Activated CD8-positive, alpha-beta memory T cell treated with anti-CD3 and anti-CD28 coated beads, Interleukin-2, amount 10 ng/mL, durations not matched to agents 7 days and 5 days (primary cell): Measurements from ENCODE around the gene RNASE7. TPM values are rescaled to one million over a fixed set of nuclear protein-coding genes. Genes with fewer than 3 reads are reported as not detected.
"Not testable (repeated sequence)": the region's sequence is repeated elsewhere in the genome, so short reads cannot be mapped to it uniquely, and the experiment has no call there.

Source experiments
- ATAC-seq: fragments of 150-1000 bp; cut with Tn5 transposase; one replicate; pipeline ENCODE4 v1.10.0; 2021; ENCODE audit warnings: moderate library complexity
- CTCF ChIA-PET: fragments of 350-600 bp; sonication (Branson Sonifier 250); formaldehyde crosslinking; loops from one replicate; lab custom pipeline; 2021; ENCODE audit warnings: antibody characterized with exemption; lab: Charles Lee
- DNase-seq: peaks from one replicate; pipeline ENCODE4 v3.0.0-alpha.2; 2020
- H3K27ac Mint-ChIP-seq: one replicate; pipeline ENCODE4 v1.8.0; 2021; ENCODE audit warnings: mild to moderate bottlenecking, mixed read lengths
- H3K27me3 Mint-ChIP-seq: one replicate; pipeline ENCODE4 v1.8.0; 2021; ENCODE audit warnings: mixed read lengths
- H3K36me3 Mint-ChIP-seq: one replicate; pipeline ENCODE4 v1.8.0; 2021; ENCODE audit warnings: mild to moderate bottlenecking, mixed read lengths
- H3K4me1 Mint-ChIP-seq: one replicate; pipeline ENCODE4 v1.8.0; 2021; ENCODE audit warnings: mixed read lengths
- H3K4me3 Mint-ChIP-seq: one replicate; pipeline ENCODE4 v1.8.0; 2021; ENCODE audit warnings: mild to moderate bottlenecking, moderate library complexity, mixed read lengths
- H3K9me3 Mint-ChIP-seq: one replicate; pipeline ENCODE4 v1.8.0; 2022; ENCODE audit warnings: low read depth, mixed read lengths
- total RNA-seq, 2 experiments: library from RNA; stranded (reverse); gene quantifications; one replicate each; pipeline ENCODE4 v1.2.3, GENCODE V29; 2021

Gene RNASE7, protein sequence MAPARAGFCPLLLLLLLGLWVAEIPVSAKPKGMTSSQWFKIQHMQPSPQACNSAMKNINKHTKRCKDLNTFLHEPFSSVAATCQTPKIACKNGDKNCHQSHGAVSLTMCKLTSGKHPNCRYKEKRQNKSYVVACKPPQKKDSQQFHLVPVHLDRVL
- not detected for total RNA-seq

DNA sequence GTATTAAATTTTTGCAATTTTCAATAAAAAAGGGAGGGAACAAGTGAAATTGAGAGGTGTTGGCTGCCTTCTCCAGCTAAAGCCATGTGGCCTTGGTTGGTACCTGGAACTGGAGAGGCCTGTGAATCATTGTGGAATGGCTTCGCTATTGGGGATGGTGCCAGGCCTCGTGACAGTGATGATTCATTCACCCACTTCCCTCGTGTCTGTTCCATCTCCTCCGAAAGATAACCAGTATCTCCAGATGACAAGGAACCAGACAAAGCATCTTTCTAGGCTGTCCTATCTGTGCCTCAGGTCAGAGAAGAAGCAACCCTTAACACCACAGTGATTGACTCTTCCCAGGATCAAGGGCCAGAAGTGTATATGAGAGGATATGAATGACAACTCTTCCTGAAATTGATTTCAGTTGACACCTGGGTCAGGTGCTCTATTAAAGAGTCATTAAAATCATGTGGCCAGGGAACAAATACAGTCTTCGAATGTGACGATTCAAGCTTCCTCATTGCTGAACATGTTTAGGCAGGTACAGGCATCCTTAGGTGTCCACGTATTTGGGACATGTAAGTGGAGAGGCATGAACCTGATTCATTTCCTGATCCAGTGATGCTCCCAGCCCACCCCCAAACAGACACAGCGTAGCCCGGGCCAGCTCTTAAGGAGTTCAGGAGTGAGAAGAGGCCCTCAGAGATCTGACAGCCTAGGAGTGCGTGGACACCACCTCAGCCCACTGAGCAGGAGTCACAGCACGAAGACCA lies at the start of gene RNASE7:
Gene RNASE7 (plus strand): TSS at position 687 of the 758 bp plus-strand sequence. CDS start 631 bp downstream, outside the sequence.
- no peak within 1 kb of the TSS for H3K4me3 Mint-ChIP-seq
- no peaks in the 10 kb centered on the region for H3K4me1 Mint-ChIP-seq
- no peaks in the 10 kb centered on the region for H3K36me3 Mint-ChIP-seq
- ATAC-seq (no peak), DNase-seq (no peak)
- H3K9me3 Mint-ChIP-seq: no peaks in the 10 kb centered on the region
- CTCF ChIA-PET: interaction anchor here (1.2 to 4.0 kb wide), 2 partner anchors 28 to 71 kb away, joined by 4 to 96 read pairs; no protein-coding TSS in a partner anchor
- H3K27me3 Mint-ChIP-seq: peaks cover 30% of the 10 kb centered on the region
- H3K27ac Mint-ChIP-seq: no peak within 1 kb of the TSS

DNA sequence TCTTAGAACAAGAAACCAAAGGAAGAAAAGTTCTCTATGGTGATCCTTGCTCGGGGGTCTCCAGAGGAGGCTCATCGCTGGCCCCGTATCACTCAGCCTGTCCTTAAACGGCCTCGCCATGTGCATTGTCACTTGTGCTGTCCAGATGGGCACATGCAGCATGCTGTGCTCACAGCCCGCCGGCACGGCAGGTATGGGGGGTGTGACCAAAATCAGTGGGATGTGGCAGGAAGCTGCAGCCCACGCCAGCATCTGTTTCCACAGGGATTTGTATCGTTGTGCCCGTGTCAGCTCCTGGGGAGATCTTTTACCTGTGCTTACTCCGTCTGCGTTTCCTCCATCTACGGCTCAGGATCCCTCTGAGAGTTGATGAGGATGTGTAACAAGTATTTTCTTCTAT lies 45.6 kb upstream of the RNASE7 start:
- Mint-ChIP-seq H3K27ac (no peak overlapping the region), H3K4me1 (peaks cover 21% of the 10 kb centered on the region), H3K36me3 (peaks cover 44% of the 10 kb centered on the region), H3K9me3 (no peaks in the 10 kb centered on the region), H3K4me3 (no peak overlapping the region), H3K27me3 (no peaks in the 10 kb centered on the region)
- CTCF ChIA-PET: interaction anchor here (0.9 to 4.6 kb wide), 3 partner anchors 9 to 25 kb away, joined by 3 to 21 read pairs (median 15); no protein-coding TSS in a partner anchor
- DNase-seq (no peak), ATAC-seq (no peak)

DNA sequence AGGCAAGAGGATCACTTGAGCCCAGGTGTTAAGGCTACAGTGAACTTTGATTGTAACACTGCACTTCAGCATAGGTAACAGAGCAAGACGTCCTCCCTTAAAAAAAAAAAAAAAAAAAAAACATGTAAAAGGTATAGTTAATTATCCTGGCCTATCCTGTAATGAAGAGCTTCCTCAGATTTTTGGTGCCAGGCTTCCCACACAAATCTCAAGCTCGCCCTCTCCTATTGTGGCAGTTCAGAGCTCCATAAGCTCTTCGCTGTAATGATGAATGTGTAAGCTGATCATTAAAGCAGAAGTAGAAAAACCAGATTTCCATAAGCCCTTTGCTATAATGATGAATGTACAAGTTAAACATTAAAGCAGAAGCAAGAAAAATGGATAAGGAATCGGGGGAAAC lies 45.0 kb upstream of the RNASE7 start:
- H3K27ac Mint-ChIP-seq: no peak overlapping the region
- CTCF ChIA-PET: interaction anchor here (1.2 to 4.6 kb wide), 4 partner anchors 18 to 107 kb away, joined by 3 to 21 read pairs (median 10); no protein-coding TSS in a partner anchor
- DNase-seq (no peak), ATAC-seq (no peak)
- H3K36me3 Mint-ChIP-seq: peaks cover 40% of the 10 kb centered on the region
- peaks cover 15% of the 10 kb centered on the region for H3K4me1 Mint-ChIP-seq
- H3K4me3 Mint-ChIP-seq: no peak overlapping the region
- no peaks in the 10 kb centered on the region for H3K27me3 Mint-ChIP-seq
- H3K9me3 Mint-ChIP-seq: no peaks in the 10 kb centered on the region

DNA sequence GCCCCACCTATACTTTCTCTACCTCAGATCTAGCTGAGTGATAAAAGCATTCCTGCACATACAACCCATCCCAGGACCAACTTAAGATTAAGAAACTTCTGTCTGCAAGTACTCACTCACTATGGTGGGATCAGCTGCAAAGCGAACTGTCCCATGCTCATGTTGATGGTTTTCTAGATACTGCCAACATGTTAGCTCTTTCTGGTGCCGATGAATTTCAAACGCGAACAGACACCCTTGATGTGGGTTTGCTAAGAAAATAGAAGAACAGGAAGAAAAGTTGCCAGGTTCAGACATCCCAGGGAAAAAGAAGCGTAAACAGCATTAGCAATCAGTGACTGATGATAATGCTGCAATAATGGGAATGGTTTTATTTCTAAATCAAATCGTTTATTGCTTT lies 44.6 kb upstream of the RNASE7 start:
- CTCF ChIA-PET: interaction anchor here (0.7 to 4.6 kb wide), 5 partner anchors 18 to 107 kb away, joined by 3 to 21 read pairs (median 5); partner anchors contain the start of gene NDRG2
- Mint-ChIP-seq H3K36me3 (peaks cover 35% of the 10 kb centered on the region), H3K9me3 (no peaks in the 10 kb centered on the region), H3K4me3 (no peak overlapping the region), H3K27ac (no peak overlapping the region), H3K4me1 (peaks cover 12% of the 10 kb centered on the region), H3K27me3 (no peaks in the 10 kb centered on the region)
- no peak for ATAC-seq
- no peak for DNase-seq

DNA sequence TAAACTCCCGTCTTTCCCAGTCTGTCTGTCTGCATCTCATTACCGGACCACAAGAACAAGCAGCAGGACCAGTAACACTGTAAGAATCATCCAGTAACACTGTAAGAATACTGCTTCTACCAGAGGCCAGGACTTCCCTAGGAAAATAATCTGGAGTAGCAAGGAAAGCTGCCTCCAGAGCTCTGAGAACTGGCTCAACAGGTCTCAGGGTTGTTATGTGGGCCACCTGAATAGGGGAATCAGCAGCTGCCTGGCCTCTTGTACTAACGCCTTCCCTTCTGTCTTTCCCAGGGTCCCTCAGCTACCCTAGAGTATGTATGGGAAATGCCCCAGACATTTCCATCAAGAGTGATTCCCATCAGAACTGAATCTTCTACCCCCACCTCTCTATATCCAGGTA lies 44.0 kb upstream of the RNASE7 start:
- Mint-ChIP-seq H3K4me1 (peaks cover 11% of the 10 kb centered on the region), H3K27me3 (no peaks in the 10 kb centered on the region), H3K4me3 (no peak overlapping the region), H3K36me3 (peaks cover 32% of the 10 kb centered on the region), H3K9me3 (no peaks in the 10 kb centered on the region), H3K27ac (no peak overlapping the region)
- CTCF ChIA-PET: interaction anchor here (0.7 to 4.6 kb wide), 5 partner anchors 17 to 106 kb away, joined by 3 to 21 read pairs (median 5); partner anchors contain the start of gene NDRG2
- DNase-seq: no peak
- no peak for ATAC-seq

DNA sequence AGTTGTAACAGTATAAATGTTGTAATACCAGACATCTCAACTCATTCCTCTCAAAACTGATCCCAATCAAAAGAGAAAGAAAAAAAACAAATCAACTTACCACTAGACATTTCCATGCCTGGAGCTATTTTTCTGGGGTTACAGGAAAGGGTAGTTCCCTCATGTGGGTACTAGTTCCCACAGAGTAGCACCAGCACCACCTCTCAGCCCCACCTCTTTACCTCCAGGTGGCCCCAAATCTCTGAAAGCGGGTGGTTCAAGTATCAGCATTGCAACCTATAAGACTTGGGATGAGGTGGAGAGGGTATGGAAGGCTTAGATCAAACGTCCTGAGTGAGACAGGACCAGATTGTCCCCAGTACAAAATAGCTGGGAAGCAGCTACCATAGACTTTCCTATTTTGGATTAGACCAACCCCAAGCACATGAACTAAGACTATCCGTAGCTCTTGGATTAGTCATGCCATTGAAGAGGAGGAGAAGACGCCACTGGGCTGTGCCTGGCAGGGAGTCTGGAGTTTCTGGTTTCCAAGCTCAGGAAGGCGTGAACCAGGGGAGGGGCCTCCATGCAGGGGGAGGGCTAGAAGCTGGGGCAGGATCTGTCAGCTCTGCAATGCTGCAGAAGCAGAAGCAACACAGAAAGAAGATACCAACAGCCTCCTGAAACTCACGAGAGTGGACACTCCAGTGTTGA lies 43.3 kb upstream of the RNASE7 start, which contains the start of gene SLC39A2:
Gene SLC39A2 (plus strand): TSS at position 620 of the 693 bp plus-strand sequence. CDS start 154 bp downstream, outside the sequence.
- DNase-seq (no peak), ATAC-seq (no peak)
- Mint-ChIP-seq H3K9me3 (no peaks in the 10 kb centered on the region), H3K27me3 (no peaks in the 10 kb centered on the region), H3K27ac (no peak within 1 kb of the TSS), H3K36me3 (peaks cover 29% of the 10 kb centered on the region), H3K4me1 (peaks cover 10% of the 10 kb centered on the region), H3K4me3 (no peak within 1 kb of the TSS)
- CTCF ChIA-PET: interaction anchor here (1.6 to 4.6 kb wide), 3 partner anchors 16 to 106 kb away, joined by 5 to 21 read pairs (median 15); no protein-coding TSS in a partner anchor

DNA sequence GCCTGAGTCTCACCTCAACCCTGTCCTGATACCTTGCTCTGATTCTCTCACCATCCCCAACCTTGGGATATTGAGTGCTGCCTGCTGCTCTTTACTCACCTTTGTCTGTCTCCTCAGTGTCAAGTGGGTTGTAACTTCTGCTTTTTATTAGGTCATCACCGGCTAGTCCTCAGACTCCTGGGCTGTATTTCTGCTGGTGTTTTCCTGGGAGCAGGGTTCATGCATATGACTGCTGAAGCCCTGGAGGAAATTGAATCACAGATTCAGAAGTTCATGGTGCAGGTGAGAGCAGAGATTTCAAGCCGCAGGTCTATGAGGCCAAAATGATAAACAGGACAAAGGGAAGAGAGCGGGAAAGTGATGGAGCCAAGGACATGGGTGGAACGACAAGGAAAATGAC lies 42.6 kb upstream of the RNASE7 start:
- no peak for DNase-seq
- Mint-ChIP-seq H3K27me3 (no peaks in the 10 kb centered on the region), H3K27ac (no peak overlapping the region), H3K4me1 (peaks cover 5% of the 10 kb centered on the region), H3K9me3 (no peaks in the 10 kb centered on the region), H3K4me3 (no peak overlapping the region), H3K36me3 (peaks cover 22% of the 10 kb centered on the region)
- ATAC-seq: no peak
- CTCF ChIA-PET: interaction anchor here (4.4 to 4.6 kb wide), 2 partner anchors 16 to 28 kb away, joined by 15 to 21 read pairs; no protein-coding TSS in a partner anchor

DNA sequence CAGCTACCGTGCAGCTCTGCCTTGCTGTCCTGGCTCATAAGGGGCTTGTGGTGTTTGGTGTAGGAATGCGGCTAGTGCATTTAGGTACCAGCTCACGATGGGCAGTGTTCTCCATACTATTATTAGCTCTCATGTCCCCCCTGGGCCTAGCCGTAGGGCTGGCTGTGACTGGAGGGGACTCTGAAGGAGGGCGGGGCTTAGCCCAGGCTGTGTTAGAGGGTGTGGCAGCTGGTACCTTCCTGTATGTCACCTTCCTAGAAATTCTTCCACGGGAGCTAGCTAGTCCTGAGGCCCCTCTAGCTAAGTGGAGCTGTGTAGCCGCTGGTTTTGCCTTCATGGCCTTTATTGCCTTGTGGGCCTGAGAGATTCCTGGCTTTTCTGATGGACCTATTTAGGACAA lies 40.9 kb upstream of the RNASE7 start:
- Mint-ChIP-seq H3K9me3 (no peaks in the 10 kb centered on the region), H3K27ac (no peak overlapping the region), H3K36me3 (peaks cover 9% of the 10 kb centered on the region), H3K4me3 (no peak overlapping the region), H3K4me1 (no peaks in the 10 kb centered on the region), H3K27me3 (no peaks in the 10 kb centered on the region)
- ATAC-seq: no peak
- DNase-seq: no peak
- CTCF ChIA-PET: interaction anchor here (1.1 to 3.0 kb wide), 3 partner anchors 14 to 103 kb away, joined by 3 to 13 read pairs (median 6); no protein-coding TSS in a partner anchor

DNA sequence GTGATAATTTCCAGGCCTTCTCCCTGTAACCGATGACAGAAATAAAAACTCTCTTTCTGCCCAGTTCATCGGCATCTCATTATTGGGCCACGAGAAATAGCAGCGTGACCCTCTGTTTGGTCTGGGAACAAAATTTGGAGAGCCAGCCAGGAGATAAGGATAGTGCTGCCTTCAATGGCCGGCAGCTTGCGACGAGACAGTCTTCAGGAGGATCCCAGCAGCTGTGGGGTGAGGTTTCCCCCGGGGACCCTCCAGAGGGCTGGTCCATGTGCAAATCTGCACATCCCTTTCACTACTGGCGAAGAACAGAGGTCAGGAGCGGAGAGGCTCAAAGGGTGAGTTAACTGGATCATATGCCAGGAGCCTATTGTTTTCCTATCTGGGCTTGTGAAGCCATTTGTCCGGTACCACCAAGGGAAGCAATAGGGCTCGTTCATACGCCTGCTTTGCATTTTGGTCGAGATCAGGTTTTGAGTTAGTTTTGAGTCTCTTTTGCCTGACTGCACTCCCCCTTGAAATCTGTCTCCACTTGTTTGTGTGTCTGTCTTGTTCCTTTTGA lies 38.3 kb upstream of the RNASE7 start:
- no peaks in the 10 kb centered on the region for H3K27me3 Mint-ChIP-seq
- ATAC-seq (no peak), DNase-seq (no peak)
- CTCF ChIA-PET: interaction anchor here (1.2 to 3.7 kb wide), 4 partner anchors 10 to 100 kb away, joined by 3 to 29 read pairs (median 4); no protein-coding TSS in a partner anchor
- H3K4me3 Mint-ChIP-seq: no peak overlapping the region
- no peaks in the 10 kb centered on the region for H3K4me1 Mint-ChIP-seq
- H3K9me3 Mint-ChIP-seq: no peaks in the 10 kb centered on the region
- H3K36me3 Mint-ChIP-seq: no peaks in the 10 kb centered on the region
- H3K27ac Mint-ChIP-seq: no peak overlapping the region

DNA sequence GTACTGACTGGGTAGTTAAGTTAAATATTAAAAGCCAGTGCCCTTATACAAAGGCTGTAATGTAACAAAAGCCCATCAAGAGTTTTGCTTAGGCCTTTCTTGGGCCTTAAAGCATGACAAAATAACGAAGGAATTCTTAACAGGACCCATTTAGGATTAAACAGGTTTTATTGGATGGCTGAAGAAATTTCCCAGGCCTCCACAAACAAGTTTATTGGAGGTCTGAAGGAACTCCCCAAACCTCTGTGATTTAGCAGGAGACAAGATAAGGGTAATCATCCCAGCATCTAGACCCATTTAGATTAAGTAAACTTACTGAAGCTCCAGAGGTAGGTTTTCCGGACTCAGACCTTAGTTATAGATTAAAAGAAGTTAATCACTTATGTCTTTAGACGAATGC lies 32.4 kb upstream of the RNASE7 start:
- H3K4me3 Mint-ChIP-seq, ATAC-seq, DNase-seq, H3K4me1 Mint-ChIP-seq, CTCF ChIA-PET, H3K36me3 Mint-ChIP-seq, H3K27ac Mint-ChIP-seq, H3K9me3 Mint-ChIP-seq: not testable (repeated sequence)
- peaks cover 23% of the 10 kb centered on the region for H3K27me3 Mint-ChIP-seq

DNA sequence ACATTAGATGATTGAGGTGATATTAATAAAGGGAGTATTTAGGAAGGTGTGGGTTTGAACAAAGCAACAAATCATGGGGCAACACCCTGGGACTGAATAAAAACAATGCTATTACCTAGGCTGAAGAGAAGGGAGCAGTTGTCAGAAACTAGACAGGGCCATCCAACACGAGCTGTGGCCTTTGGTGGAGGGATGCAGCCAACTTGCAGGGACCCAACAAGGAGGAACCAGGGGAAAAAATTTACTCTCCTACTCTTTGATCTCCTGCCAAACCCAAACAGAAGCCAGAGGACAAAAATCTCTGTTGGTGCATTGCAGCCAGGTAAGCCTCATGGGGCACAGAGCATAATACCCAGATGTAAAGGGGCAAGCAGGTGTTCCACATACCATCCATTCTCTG lies 31.0 kb upstream of the RNASE7 start:
- Mint-ChIP-seq H3K4me3 (no peak overlapping the region), H3K4me1 (no peaks in the 10 kb centered on the region), H3K27me3 (peaks cover 23% of the 10 kb centered on the region), H3K9me3 (no peaks in the 10 kb centered on the region), H3K36me3 (no peaks in the 10 kb centered on the region), H3K27ac (no peak overlapping the region)
- ATAC-seq: no peak
- CTCF ChIA-PET: interaction anchor here (2.2 to 11.2 kb wide), 4 partner anchors 29 to 95 kb away, joined by 12 to 170 read pairs (median 122); partner anchors contain the start of gene ZNF219
- no peak for DNase-seq

DNA sequence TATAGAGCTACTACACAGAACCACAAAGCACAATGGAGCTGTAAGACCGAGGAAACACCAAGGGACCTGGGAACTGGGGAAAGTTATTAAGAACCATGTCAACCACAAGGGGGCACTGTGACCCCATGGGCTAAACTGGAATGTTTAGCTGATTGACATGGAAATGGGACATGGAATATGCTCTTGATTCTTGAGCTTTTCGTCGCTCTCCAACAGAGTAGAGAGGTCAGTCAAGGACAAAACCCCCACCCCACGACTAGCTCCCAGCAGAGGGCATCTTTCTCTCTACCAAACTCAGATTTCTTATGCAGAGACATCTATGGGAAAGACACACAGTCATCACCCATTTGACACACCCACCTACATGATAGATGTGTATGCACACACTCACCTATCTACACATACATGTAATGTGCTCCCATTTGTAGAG lies 27.4 kb upstream of the RNASE7 start:
- Mint-ChIP-seq H3K27me3 (peaks cover 23% of the 10 kb centered on the region), H3K9me3 (no peaks in the 10 kb centered on the region), H3K4me1 (no peaks in the 10 kb centered on the region), H3K27ac (no peak overlapping the region), H3K36me3 (no peaks in the 10 kb centered on the region), H3K4me3 (no peak overlapping the region)
- peak; percentile 78 for ATAC-seq
- CTCF ChIA-PET: interaction anchor here (0.7 to 11.2 kb wide), 44 partner anchors 9 to 540 kb away, joined by 3 to 170 read pairs (median 5); partner anchors contain the start of genes ARHGEF40, NDRG2, RNASE13 and RNASE8
- peak; percentile 83 for DNase-seq
